HFFc6 (cell line): ENCODE data around the gene SVOPL. TPM values are rescaled to one million over a fixed set of nuclear protein-coding genes. Genes with fewer than 3 reads are reported as not detected.
"Not testable (repeated sequence)": the region's sequence is repeated elsewhere in the genome, so short reads cannot be mapped to it uniquely, and the experiment has no call there.

Experiments
- DNase-seq: peaks from one replicate; pipeline ENCODE4 v3.0.0-alpha.2; 2018
- H3K27ac Mint-ChIP-seq: 2 replicates; pipeline ENCODE4 v1.8.0; 2020; ENCODE audit warnings: mild to moderate bottlenecking, mixed read lengths
- H3K27me3 Mint-ChIP-seq: 2 replicates; pipeline ENCODE4 v1.8.0; 2021; ENCODE audit warnings: mild to moderate bottlenecking, moderate library complexity, mixed read lengths; ENCODE audit not compliant: insufficient read depth
- H3K36me3 Mint-ChIP-seq: 2 replicates; pipeline ENCODE4 v1.8.0; 2021; ENCODE audit warnings: low read depth, mixed read lengths
- H3K4me1 Mint-ChIP-seq: 2 replicates; pipeline ENCODE4 v1.8.0; 2020; ENCODE audit warnings: low read depth, mixed read lengths
- H3K4me3 Mint-ChIP-seq: 2 replicates; pipeline ENCODE4 v1.8.0; 2020; ENCODE audit warnings: mild to moderate bottlenecking, moderate library complexity, mixed read lengths
- H3K9me3 Mint-ChIP-seq: 2 replicates; pipeline ENCODE4 v1.8.0; 2020; ENCODE audit warnings: mild to moderate bottlenecking, mixed read lengths
- CTCF ChIP-seq: fragments of 200-600 bp; sonication (generic); IDR thresholded peaks from 2 replicates; pipeline ENCODE4 v1.5.0; 2021; ENCODE audit warnings: antibody characterized with exemption, mild to moderate bottlenecking
- total RNA-seq, 6 experiments: library from RNA; stranded (reverse); fragmentation: NEBNext Ultra II Directional; extraction: Animal tissue kit (Norgen Biotek cat#: 25700); gene quantifications; 2 replicates in 1 of 6; 3 replicates in 5 of 6; pipeline ENCODE4 v1.2.3, GENCODE V29; 2021

The SVOPL gene
- total RNA-seq, 6 experiments from 2014 or later: not detected

GRCh38 chr7:138735399-138735798 lies 34.2 kb upstream of the SVOPL start:
- Mint-ChIP-seq H3K4me3 (no peak overlapping the region), H3K9me3 (no peaks in the 10 kb centered on the region), H3K36me3 (no peaks in the 10 kb centered on the region), H3K27me3 (peaks cover 2% of the 10 kb centered on the region), H3K4me1 (peaks cover 17% of the 10 kb centered on the region), H3K27ac (no peak overlapping the region)
- DNase-seq: no peak
- no peak for TF ChIP-seq CTCF

- H3K9me3 Mint-ChIP-seq, DNase-seq, H3K27me3 Mint-ChIP-seq, H3K36me3 Mint-ChIP-seq, H3K4me3 Mint-ChIP-seq, H3K4me1 Mint-ChIP-seq, H3K27ac Mint-ChIP-seq: not testable (repeated sequence)
Observed at GRCh38 chr7:138731733-138732132, 30.6 kb upstream of the SVOPL start.

GRCh38 chr7:138729444-138729843 lies 28.3 kb upstream of the SVOPL start:
- Mint-ChIP-seq H3K9me3 (no peaks in the 10 kb centered on the region), H3K4me1 (no peaks in the 10 kb centered on the region), H3K4me3 (no peak overlapping the region)

GRCh38 chr7:138727336-138728099 lies 26.4 kb upstream of the SVOPL start:
- Mint-ChIP-seq H3K27ac (no peak overlapping the region), H3K36me3 (no peaks in the 10 kb centered on the region), H3K9me3 (no peaks in the 10 kb centered on the region), H3K4me3 (no peak overlapping the region), H3K27me3 (no peaks in the 10 kb centered on the region; the same call in 1 of the 2 replicates), H3K4me1 (no peaks in the 10 kb centered on the region)
- TF ChIP-seq CTCF: no peak
- DNase-seq: no peak

More at GRCh38 chr7:138729444-138729843, 28.3 kb upstream of the SVOPL start:
- DNase-seq: no peak
- no peak for TF ChIP-seq CTCF
- Mint-ChIP-seq H3K27ac (no peak overlapping the region), H3K27me3 (peaks cover 2% of the 10 kb centered on the region), H3K36me3 (no peaks in the 10 kb centered on the region)

GRCh38 chr7:138726288-138726687 lies 25.1 kb upstream of the SVOPL start:
- DNase-seq: no peak
- no peak overlapping the region for H3K4me3 Mint-ChIP-seq
- H3K4me1 Mint-ChIP-seq: no peaks in the 10 kb centered on the region
- no peaks in the 10 kb centered on the region for H3K9me3 Mint-ChIP-seq
- no peak overlapping the region for H3K27ac Mint-ChIP-seq
- no peaks in the 10 kb centered on the region; the same call in 1 of the 2 replicates for H3K27me3 Mint-ChIP-seq
- TF ChIP-seq CTCF: no peak; the same call in 1 of the 2 replicates
- no peaks in the 10 kb centered on the region for H3K36me3 Mint-ChIP-seq

GRCh38 chr7:138720286-138720685 lies 19.1 kb upstream of the SVOPL start:
- Mint-ChIP-seq H3K4me3 (no peak overlapping the region), H3K27ac (no peak overlapping the region), H3K4me1 (peaks cover 6% of the 10 kb centered on the region), H3K9me3 (no peaks in the 10 kb centered on the region), H3K36me3 (no peaks in the 10 kb centered on the region), H3K27me3 (peaks cover 19% of the 10 kb centered on the region)
- no peak for DNase-seq
- TF ChIP-seq CTCF: no peak
